HG03025 (cell line): ENCODE results near the gene INPP5A.
"Not testable (repeated sequence)": the region's sequence is repeated elsewhere in the genome, so short reads cannot be mapped to it uniquely, and the experiment has no call there.

ENCODE experiments used
- ATAC-seq: cut with Tn5 transposase; IDR thresholded peaks from one replicate; pipeline ENCODE4 v1.9.1; 2021; ENCODE audit warnings: mild to moderate bottlenecking, moderate library complexity; ENCODE audit not compliant: unreplicated experiment, low FRiP score

The INPP5A gene

DNA sequence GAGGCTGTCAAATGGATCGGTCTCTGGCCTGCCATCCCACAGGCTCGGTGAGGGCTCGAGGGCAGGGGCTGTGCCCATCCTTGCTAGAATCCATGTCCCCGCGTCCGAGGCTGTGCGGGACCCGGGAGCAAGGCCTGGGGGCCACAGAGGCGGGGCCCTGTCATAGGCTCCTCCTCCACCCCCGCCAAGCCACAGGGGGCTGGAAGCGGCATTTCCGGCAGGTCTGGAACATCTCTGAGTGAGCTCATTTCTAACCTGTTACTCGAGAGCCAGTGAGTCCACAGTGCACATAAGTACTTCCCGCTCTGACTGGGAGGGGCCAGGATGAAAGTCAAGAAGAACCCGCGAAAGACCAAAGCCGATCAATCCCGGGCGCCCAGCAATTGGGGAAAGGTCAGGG is 190.7 kb downstream of the INPP5A start:
- ATAC-seq: no peak

DNA sequence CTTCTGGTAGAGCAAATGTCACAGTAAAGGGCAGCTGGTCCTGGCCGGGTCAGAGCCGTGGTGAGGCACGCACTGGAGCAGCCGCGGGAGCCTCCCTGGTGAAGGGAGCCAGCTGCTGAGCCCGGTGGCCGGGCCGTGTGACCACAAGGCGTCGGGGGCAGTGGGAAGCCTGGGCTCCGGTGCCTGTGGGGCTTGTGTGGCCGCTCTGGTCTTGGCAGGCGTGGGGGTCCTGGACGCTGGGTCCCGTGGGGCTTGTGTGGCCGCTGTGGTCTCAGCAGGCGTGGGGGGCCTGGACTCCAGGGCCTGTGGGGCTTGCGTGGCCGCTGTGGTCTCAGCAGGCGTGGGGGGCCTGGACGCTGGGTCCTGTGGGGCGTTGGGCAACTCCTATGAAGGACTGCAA is 191.2 kb downstream of the INPP5A start:
- no peak for ATAC-seq

DNA sequence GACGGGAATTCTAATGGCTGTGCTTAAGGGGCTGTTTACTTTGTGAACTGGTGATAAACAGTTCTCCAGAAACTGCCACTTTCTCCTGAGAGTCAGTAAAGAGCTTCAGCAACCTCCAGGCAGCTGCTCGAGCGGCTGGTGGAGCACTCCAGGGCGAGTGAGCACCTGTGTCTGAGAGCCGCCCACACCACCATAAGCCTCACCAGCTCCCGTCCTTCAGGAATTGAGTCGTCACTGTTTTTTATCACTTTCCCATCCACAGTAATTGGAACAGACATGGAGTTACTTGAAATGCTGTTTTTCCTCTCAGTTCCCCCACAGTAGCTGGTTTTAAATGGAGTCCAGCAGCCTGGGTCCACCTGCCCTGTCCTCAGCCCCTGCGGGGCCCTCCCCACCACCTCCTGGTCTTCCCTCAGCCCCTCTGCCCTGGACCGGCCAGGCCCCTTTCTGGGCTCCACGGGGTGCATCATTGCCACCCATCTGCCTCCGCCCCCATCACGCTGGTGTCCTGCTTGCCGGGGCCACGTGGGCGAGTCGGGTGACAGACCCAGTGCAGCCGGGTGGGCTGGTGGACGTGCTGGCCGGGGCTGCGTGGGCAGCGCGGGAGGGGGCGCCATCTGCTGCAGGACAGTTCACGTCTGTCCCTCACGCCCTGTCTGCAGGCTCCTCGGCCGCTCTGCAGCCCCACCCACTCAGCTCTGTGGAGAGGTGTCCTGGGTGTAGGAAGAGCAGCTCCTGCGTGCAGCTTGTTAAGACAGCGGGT is 192.4 kb downstream of the INPP5A start:
- ATAC-seq: no peak

DNA sequence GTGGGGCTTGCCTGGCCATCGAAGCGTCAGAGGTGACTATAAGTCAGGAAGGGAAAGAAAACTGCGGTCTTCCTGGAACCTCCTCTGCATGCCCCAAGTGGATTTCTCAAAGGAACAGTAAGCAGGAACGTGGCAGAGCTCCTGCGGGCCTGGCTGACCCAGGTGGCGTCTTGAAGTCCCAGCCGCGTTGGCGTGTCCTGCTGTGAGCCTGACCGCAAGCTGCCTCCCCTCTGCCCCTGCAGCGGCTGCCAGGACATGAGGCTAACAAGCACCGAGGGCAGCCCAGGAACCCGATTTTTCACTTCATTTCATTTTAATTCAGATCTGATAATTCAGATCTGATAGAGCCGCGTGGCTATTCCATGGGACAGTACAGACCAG is 193.0 kb downstream of the INPP5A start:
- ATAC-seq: no peak

DNA sequence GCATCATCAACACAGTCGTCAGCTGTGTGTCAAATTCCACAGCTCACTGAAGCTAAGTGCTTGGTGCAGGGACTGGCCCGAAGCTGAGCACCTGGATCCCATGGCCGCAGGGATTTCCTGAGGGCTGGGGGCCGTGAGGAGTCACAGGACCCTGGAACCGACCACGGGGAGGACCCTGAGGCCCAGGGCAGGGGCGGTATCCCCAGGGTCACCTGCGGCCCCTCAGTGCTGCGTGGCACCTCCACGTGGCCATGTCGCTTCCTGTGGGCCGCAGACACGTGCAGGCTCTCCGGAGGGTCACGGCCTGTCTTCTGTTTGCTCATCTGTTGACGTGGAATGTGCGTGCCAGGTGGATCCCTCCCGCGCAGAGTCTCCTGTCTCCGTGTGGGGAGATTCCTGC is 194.9 kb downstream of the INPP5A start:
- ATAC-seq: no peak

DNA sequence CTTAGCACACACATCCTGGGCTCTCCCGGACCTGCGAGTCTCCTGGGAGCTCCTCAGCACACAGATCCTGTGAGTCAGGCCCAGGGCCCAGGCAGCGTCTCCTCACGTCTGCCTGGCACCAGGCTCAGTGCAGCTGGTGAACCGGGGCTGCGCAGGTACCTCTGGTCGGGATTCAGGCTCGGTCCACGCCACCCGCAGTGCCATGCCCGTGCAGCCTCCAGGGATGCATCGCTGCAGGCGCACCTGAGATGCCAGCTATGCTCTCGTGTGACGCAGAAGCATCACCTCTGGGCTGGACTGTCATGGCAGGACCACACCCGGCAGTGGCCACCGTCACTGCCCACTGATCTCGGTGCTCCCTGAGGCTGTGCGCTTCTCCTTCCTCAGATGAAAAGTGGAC is 196.3 kb downstream of the INPP5A start:
- ATAC-seq: no peak

DNA sequence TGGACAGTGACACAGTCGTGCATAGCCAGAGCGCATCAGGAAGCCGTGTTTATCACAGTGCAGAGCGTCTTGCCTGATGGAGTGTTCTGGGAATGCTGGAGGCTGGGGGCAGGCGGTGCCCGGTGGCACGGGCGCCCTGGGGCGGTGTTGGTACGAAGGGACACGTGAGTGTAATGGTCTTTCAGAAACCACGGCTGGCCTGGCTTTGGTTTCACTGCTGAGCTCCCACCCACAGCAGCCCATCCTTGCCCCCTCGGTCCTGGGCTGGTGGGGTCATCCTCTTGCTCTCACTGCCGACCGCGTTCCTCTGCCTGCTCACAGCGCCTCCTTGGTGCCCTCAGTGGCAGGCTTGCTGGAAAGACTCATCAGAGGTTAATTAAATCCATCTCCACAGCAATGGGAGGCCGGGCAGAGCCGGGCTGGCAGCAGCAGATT is 197.8 kb downstream of the INPP5A start:
- no peak for ATAC-seq

DNA sequence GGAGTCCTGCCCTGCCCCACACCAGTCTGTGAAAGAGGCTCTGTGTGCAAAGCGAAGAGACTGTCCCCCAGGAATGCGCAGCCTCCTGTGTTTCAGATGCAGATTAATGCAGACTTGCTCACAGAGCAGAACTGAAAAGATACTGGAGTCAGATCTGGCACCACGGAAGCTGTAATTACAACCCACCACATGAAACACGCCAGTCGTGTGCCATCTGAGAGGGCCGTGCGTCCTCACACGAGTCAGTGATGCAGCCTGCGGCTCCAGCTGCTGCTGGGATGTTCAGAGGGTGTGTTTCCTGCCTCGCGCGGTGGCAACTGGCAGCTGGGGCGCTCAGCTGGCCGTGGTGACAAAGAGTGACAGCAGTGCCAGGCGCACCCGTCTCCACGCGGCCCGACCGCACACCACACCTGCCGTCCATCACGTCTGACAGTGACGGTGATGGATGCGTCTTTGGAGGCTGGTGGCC is 198.4 kb downstream of the INPP5A start:
- ATAC-seq: no peak

DNA sequence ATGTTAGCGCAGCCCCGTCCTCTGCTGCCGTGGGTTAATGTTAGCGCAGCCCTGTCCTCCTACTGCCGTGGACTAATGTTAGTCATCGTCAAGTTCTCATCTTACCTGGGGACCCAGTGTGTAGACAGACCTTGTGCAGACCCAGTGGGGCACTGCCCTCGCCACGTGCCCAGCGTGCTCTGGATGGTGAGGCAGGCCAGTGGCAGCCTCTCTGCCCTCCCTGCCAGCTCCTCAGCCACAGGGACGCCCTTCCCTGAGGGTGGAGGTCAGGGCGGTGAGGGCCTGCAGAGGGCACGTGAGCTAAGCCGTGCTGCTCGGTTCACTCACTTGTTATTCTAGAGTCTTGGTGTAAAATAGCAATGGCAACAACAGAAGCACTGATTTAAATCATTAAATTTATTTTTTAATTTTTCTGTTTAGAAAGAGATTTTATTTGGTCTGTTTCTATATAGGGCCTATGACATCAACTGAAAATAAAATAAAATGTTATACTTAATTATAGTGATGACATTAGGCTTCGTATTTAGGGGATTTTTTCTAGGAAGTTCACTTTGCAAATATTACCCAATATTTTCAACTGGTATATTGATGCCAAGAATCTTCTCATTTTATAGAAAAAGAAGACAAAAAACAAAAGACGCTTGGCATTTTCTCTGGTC is 199.9 kb downstream of the INPP5A start:
- no peak for ATAC-seq

DNA sequence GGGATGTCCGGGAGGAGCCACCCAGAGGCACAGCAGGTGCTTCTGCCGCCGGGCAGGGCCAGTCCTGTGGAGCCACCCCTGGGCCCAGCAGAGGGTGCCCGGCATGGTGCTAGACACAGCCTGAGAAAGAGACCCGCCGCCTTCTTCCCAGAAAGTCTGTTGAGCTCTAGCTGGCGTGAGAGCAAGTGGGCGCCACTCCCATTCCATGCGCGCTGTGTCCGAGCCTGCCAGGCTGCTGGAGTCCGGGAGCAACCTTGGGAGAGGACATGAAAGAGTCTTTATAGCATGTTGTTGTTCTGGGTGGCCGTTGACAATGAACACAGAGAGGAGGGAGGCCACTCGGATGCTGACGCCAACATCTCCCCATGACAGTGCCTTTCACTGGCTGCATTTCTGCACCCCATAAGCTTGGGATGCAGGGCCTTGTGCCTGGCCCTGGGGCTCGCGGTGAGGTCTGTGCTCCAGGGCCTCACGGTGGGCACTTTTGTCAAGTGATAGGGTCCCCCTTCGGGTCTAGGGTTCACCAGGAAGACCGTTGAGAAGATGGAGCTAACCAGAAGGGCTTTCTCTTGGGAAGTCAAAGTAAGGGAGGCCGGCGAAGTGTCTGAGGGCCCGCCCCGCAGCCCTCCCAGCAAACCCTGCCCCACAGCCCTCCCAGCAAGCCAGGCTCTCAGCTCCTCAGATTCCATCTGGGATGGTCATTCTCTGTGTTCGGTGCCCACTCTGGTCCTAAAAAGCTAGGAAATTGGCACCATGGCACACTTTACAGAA is 201.1 kb downstream of the INPP5A start:
- ATAC-seq: no peak

DNA sequence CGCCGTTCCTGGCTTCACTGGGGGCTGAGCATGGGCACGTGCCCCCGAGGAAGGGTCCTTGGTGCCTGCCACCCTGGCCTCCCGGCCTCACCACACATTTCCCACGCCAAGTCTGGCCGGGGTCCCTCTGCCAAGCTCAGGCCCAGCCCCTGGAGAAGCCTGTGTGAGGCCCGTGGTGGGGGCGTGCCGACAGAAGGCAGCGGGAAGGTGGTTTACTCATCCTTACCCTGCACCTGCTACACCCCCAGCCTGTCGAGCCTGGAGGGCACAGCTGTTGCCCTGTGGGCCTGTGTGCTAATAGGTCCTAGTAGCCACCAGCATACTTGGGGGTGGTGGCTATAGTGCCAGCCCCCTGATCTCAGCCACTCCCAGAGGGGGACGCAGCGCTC is 201.6 kb downstream of the INPP5A start:
- ATAC-seq: no peak

DNA sequence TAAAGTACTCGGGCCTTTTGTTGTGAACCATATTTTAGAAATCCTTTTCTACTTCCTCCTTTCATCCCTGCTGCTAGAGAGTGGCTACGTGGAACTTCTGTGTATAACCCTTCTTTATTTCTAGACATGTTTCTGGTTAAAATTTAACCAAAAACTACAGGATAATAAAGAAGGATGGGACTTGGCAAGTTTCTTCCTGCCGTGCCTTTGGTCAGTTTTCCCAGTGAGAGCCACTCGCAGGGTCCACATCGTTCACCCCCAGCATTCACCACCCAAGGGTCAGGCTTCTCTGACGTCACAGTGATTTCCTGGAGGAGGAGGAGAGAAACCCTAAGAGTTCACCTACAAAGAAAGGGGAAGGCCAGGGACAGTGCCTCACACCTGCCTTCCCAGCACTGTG is 203.0 kb downstream of the INPP5A start:
- ATAC-seq: no peak

DNA sequence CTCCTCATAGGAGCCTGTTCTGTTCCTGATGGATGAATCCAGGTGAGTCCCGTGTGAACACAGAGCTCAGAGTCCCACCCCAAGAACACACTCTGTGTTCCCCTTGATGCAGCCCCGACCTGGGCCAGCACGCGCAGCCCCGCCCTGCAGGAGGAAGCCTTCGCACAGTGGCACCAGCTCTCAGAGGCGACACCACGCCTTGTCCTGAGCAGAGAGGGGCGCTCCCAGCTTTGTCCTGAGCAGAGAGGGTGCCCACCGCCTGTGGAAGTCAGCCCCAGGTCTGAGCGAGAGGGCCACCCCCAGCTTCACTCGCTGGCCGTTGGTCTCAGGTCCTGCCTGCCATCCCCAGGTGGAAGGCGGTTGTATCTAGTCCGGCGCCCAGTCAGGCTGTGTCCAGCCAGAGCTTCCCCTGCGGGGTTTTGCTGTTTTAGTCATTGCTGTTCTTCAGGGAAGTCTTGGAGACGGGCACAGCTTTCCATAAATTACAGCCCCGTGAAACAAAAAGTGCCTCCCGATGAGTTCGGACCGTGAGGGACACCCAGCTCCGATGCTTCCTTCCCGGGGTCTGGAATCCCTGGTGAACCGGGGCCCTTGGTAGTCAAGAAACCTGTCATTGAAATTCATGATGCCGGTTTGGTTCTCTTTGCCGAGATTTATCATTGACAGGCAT is 204.7 kb downstream of the INPP5A start:
- ATAC-seq: no peak

DNA sequence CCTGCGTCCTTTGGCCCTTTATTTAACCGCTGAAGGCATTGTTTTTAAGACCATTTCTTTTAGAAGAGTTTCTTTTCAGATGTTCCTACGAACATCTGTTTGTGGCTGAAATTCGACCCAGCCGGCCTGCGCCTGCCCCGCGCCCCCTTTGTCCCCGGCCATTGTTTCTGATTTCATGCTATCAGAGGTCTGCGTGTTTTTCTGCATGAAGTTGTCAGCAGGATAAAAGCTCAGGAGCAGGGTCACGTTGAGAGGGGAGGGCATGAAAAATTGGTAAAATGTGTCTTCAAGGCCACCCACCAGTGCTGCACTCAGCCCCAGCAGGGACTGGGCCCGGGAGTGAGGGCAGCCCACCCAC is 205.2 kb downstream of the INPP5A start:
- ATAC-seq: no peak

DNA sequence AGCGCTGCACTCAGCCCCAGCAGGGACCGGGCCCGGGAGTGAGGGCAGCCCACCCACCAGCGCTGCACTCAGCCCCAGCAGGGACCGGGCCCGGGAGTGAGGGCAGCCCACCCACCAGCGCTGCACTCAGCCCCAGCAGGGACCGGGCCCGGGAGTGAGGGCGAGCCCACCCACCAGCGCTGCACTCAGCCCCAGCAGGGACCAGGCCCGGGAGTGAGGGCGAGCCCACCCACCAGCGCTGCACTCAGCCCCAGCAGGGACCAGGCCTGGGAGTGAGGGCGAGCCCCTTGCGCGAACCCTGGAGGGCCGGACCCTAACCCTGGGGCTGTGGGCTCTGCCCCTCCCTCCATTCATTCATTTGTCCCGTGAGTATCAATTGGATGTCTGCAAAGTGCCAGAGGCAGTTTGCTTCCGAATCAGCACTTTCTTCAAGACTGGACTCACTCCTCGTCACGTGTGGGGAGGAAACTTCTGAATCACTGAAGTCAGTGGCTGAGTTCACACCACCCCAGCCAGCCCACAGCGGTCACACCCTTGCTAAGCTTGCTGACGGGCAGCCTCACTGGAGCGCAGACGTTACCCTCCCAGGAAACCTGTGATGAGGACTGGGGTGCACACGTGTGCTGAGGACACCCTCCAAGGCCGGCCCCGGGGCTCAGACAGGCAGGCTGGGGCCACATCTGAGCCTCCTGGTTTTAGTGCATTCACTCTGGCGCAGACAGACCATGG is 205.8 kb downstream of the INPP5A start:
- not testable (repeated sequence) for ATAC-seq

DNA sequence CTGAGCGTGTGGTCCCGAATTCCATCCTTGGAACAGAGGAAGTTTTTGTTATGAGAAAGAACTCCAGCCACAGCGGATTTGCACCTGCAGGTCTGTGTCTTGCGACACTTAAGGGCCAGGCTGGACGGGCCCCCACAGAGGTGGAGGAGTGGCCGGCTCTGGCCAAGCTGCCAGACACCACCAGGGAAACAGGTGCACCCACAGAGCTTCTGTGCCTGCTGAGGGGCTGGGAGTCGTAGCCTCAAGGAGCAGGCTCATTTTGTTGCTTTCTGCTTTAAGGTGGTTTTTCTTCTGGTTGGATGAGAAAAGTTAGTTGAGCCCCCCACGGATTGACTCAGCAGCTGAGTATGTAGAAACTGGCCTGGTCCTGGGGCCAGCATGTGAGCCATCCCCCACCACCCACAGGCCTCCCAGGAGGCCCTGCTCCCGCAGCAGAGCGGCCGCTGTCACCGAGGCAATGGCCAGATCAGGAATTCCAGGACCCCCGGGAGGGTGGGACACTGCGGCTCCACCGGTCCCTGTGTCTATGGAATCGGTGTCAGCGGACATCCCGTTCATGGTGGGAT is 206.4 kb downstream of the INPP5A start:
- no peak for ATAC-seq

DNA sequence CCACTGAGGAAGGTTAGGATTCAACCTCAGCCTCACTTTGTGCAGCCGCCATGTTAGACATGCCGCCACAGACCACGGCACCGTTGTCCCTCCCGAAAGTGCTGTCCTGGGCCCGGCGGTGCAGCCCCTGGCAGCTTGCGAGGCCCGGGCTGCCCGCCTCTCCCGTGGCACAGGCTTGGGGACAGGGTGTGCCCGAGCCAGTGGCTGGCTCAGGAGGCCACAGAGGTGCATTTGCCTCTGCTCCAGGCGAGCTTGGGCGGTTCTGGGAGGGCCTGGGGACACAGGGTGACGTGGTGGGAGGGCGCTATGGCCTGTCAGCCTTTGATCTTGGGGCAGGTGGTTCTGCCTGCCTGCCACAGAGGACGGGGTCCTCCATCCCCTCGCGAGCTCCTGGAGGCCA is 207.3 kb downstream of the INPP5A start:
- no peak for ATAC-seq

DNA sequence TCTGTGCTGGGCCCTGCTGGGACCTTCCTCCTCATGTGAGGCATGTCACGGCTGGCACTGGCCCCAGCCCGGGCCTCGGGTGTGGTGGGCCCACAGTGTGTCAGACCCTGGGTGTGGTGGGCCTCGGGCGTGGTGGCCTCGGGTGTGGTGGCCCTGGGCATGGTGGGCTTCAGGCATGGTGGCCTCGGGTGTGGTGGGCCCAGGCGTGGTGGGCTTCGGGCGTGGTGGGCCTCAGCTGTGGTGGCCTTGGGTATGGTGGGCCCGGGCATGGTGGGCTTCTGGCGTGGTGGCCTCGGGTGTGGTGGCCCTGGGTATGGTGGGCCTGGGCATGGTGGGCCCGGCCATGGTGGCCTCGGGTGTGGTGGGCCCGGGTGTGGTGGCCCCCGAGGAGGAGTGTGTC is 207.9 kb downstream of the INPP5A start:
- no peak for ATAC-seq

DNA sequence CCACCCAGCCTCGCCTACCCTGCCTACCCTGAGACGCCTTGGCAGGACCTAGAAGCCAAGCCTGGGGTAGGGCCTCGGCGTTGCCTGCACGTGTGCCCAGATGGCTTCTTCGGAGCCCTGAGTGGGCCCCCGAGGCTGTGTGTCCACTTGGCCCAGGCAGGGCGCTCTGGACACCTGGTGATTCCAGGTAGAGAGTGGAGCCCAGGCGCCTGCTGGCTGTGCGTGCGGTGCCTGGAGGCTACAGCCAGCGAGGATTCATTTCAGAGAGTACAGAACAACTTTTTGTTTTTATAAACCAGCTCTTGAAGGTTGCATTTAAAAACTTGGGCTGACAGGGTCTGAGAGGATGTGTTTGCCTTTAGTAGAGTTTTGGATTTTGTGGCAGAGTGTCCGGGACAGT is 208.4 kb downstream of the INPP5A start:
- ATAC-seq: no peak

DNA sequence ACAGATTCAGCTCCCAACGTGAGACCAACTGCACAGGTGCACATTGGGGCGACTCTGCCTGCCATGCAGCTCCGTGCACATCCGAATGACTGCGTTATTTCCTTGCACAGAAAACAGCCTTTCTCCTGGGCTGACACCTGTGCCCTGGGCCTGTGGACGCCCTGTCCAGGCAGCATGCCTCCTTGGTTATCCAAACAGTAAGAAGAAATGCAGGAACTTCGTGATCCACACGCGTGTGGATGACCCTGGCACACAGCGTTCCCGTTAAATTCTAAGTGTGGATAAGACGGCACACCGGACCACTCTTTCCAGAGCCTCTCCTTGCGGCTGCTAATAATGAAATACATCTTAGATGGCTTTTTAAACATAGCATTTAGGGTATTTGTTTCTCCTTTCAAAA is 208.8 kb downstream of the INPP5A start:
- ATAC-seq: no peak
